Erythroblast (primary cell): ENCODE results near the gene FGFR3.

Experiments
- GATA1 ChIP-seq: IDR thresholded peaks from 2 replicates; pipeline ENCODE4 v1.6.1; 2011; ENCODE audit warnings: low read depth, mild to moderate bottlenecking, control low read depth, low read length, moderate library complexity
- POLR2A ChIP-seq: IDR thresholded peaks from 2 replicates; pipeline ENCODE4 v1.6.1; 2011; ENCODE audit warnings: mild to moderate bottlenecking, low read length

DNA sequence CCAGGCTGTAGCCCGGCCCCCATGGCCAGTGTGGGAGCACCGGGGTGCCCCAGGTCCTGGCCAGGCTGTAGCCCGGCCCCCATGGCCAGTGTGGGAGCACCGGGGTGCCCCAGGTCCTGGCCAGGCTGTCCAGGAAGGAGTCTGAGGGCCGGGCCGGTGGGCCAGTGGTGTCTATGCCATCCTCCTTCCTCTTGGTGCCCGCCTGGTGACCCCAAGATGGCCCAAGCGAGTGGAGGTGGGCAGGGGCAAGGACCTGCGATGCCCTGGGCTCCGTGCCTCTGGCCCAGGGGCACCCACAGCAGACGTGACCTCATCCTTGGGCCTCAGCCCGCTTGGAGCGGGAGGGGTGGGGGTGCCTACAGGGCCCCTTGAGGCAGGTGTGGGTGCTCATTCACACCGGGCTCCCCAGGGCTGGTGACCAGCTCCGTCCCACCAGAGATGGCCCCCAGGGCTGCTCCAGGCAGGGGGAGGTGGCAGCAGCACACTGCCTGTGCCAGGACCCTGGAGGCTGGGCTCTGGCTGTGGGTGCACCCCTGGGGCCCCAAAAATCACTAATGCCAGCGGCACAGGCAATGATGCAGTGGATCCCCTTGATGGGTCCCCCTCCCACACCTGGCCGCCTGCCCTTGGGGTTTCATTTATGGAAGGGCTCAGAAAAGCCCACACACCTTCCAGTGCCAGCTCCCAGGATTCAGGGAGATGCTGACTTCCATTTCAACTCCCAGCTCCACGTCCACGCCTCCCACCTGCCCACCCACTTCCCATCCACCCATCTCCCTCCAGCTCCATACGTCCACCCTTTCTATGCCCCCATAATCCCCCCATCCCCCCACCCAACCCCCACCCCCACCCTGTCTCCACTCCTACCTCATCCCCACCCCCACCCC, 36.0 kb upstream of the FGFR3 start:
- TF ChIP-seq POLR2A, result no peak
- no peak for TF ChIP-seq GATA1
